Kidney (tissue), 14 donors: ENCODE data around the gene LY6G6D. TPM values are rescaled to one million over a fixed set of nuclear protein-coding genes. Genes with fewer than 3 reads are reported as not detected.
A peak's percentile ranks its signal among the peaks of the same experiment; 100 is the strongest.

Source experiments
- DNase-seq, 5 donors: peaks; one replicate each; pipeline ENCODE4 v3.0.0-alpha.2; 2013 to 2020
- FAIRE-seq: peaks from 2 replicates; lab custom pipeline; 2012; peaks lifted over from hg19 to GRCh38; lab: Jason Lieb, UNC
- H3K27ac ChIP-seq, 2 donors: one replicate each; pipeline ENCODE4 v1.7.0; 2013; ENCODE audit warnings: low read depth in 2 of 2, low read length in 2 of 2, inconsistent platforms in 1 of 2
- H3K27me3 ChIP-seq: one replicate; pipeline ENCODE4 v1.7.1; 2013; ENCODE audit warnings: low read length, inconsistent platforms; ENCODE audit not compliant: control insufficient read depth, insufficient read depth
- H3K36me3 ChIP-seq, 3 donors: one replicate each; pipeline versions ENCODE4 v1.7.0 to v1.7.1; 2013; ENCODE audit warnings: low read length in 3 of 3, control low read depth in 1 of 3, inconsistent platforms in 1 of 3; ENCODE audit not compliant: insufficient read depth in 3 of 3, control insufficient read depth in 2 of 3
- H3K4me1 ChIP-seq, 3 donors: one replicate each; pipeline versions ENCODE4 v1.7.0 to v1.7.1; 2013; ENCODE audit warnings: low read length in 3 of 3, inconsistent platforms in 1 of 3, low read depth in 1 of 3; ENCODE audit not compliant: control insufficient read depth in 2 of 3, insufficient read depth in 2 of 3
- H3K4me3 ChIP-seq, 3 donors: one replicate each; pipeline versions ENCODE4 v1.7.0 to v1.8.1; 2013; ENCODE audit warnings: low read length in 3 of 3, control low read depth in 1 of 3, inconsistent platforms in 1 of 3
- H3K9ac ChIP-seq, 3 donors: one replicate each; pipeline versions ENCODE4 v1.7.0 to v1.7.1; 2013; ENCODE audit warnings: low read length in 3 of 3, control low read depth in 1 of 3, inconsistent platforms in 1 of 3
- H3K9me3 ChIP-seq, 3 donors: one replicate each; pipeline versions ENCODE4 v1.7.0 to v1.7.1; 2013; ENCODE audit warnings: low read length in 3 of 3, control low read depth in 1 of 3, inconsistent platforms in 1 of 3; ENCODE audit not compliant: control insufficient read depth in 2 of 3, insufficient read depth in 1 of 3
- CTCF ChIP-seq: IDR thresholded peaks from 3 replicates; pipeline ENCODE4 v1.5.1; 2012; ENCODE audit warnings: mild to moderate bottlenecking, moderate library complexity, borderline replicate concordance; ENCODE audit not compliant: insufficient read depth; ENCODE audit errors: extremely low read depth
- intact Hi-C: fragments of 100-400 bp; cut with DNase I; formaldehyde crosslinking; loops from one replicate; pipeline ENCODE4 v1.11.1; 2022
- polyA plus RNA-seq: library from polyadenylated mRNA; stranded (reverse); fragments of 350-450 nt; fragmentation: Illumina TruSeq; extraction: RNeasy Lipid Tissue Mini Kit (QIAGEN cat#74804); gene quantifications from one replicate; pipeline ENCODE4 v1.2.3, GENCODE V29; 2014; ENCODE audit warnings: low read depth, low replicate concordance; ENCODE audit not compliant: insufficient read depth
- total RNA-seq: library from RNA; stranded (reverse); fragmentation: NEBNext Ultra II Directional; extraction: Animal tissue kit (Norgen Biotek cat#: 25700); gene quantifications from one replicate; pipeline ENCODE4 v1.2.1, GENCODE V29; 2021
- donor health status: control.
- donor health status: control.
- donor health status: control.
- donor health status: control.
- donor health status: control.
- donor health status: DM: yes; HTN: yes; CAD: no.
- donor health status: Normal renal cell carcinoma (clear cell type).

Gene LY6G6D
- total and polyA plus RNA-seq, 2 donors from 2014 or later: not detected

- Histone ChIP-seq H3K36me3 (peaks cover 7 to 42% (median 24%) of the 10 kb centered on the region in 3 donors), H3K4me1 (peaks cover 0 to 12% (median 0%) of the 10 kb centered on the region in 3 donors)
- FAIRE-seq: no peak
These were observed 12.8 kb downstream of the LY6G6D start for GRCh38 chr6:31727717-31728671.

GRCh38 chr6:31728767-31729514 is 13.8 kb downstream of the LY6G6D start, which contains the start of gene DDAH2:
TSS of gene DDAH2 (minus strand) at chr6:31729299. CDS start at chr6:31729161, 138 bp downstream.
- H3K9ac ChIP-seq: peak within 1 kb of the TSS; percentile 67 to 98 (median 92)
- intact Hi-C loops: no loop called here

More at GRCh38 chr6:31727717-31728671, 12.8 kb downstream of the LY6G6D start:
- TF ChIP-seq CTCF: no peak
- H3K9me3 ChIP-seq: no peaks in the 10 kb centered on the region
- peak overlapping the region; percentile 94 to 98 (median 95) for H3K4me3 ChIP-seq
- peak in 2 of 5 donors; percentile 67 to 81 for DNase-seq
- intact Hi-C loops: no loop called here
- peak overlapping the region; percentile 99 for H3K27ac ChIP-seq
- H3K9ac ChIP-seq: peak overlapping the region in 2 of 3 donors; percentile 49 to 92
- no peaks in the 10 kb centered on the region for H3K27me3 ChIP-seq

GRCh38 chr6:31729515-31729978 is 14.4 kb downstream of the LY6G6D start:
- Histone ChIP-seq H3K9ac (peak overlapping the region; percentile 67 to 98 (median 92)), H3K9me3 (no peaks in the 10 kb centered on the region), H3K27me3 (no peaks in the 10 kb centered on the region), H3K4me1 (peaks cover 0 to 18% (median 0%) of the 10 kb centered on the region in 3 donors), H3K36me3 (peaks cover 7 to 52% (median 26%) of the 10 kb centered on the region in 3 donors), H3K27ac (peak overlapping the region; percentile 99), H3K4me3 (peak overlapping the region; percentile 94 to 98 (median 95))
- intact Hi-C loops: no loop called here
- FAIRE-seq: no peak
- DNase-seq: peak; percentile 95 to 97 (median 97)
- TF ChIP-seq CTCF: peak; percentile 72

More at GRCh38 chr6:31728767-31729514, 13.8 kb downstream of the LY6G6D start, which contains the start of gene DDAH2:
- Histone ChIP-seq H3K27me3 (no peaks in the 10 kb centered on the region), H3K36me3 (peaks cover 7 to 52% (median 26%) of the 10 kb centered on the region in 3 donors), H3K4me3 (peak within 1 kb of the TSS; percentile 94 to 98 (median 95)), H3K9me3 (no peaks in the 10 kb centered on the region), H3K4me1 (peaks cover 0 to 12% (median 0%) of the 10 kb centered on the region in 3 donors), H3K27ac (peak within 1 kb of the TSS; percentile 99)
- FAIRE-seq (no peak), DNase-seq (peak in 3 of 5 donors; percentile 25 to 81 (median 79))
- TF ChIP-seq CTCF: no peak
